MM.1S (cell line): ENCODE measurements around the gene C8B.

ENCODE experiments used
- CTCF ChIP-seq: fragments of 300-600 bp; sonication (generic); IDR thresholded peaks from 2 replicates; pipeline ENCODE4 v1.5.1; 2016; ENCODE audit warnings: antibody characterized with exemption, low read length, mixed read lengths
- EZH2 ChIP-seq: fragments of 300-600 bp; sonication (generic); optimal IDR thresholded peaks from 2 replicates; pipeline ENCODE3; 2017; ENCODE audit warnings: low read depth, mild to moderate bottlenecking, antibody characterized with exemption, low read length, mixed read lengths

GRCh38 chr1:57013522-57013921 is 47.7 kb upstream of the C8B start:
- TF ChIP-seq CTCF (no peak), EZH2 (no peak)
